Measurements from ENCODE around the gene SGPP1. TPM values are rescaled to one million over a fixed set of nuclear protein-coding genes. Genes with fewer than 3 reads are reported as not detected.

Gene SGPP1
- 21.0 and 22.5 TPM in 2 replicates for total RNA-seq

GRCh38 chr14:63727736-63728728 lies at the start of gene SGPP1:
Gene SGPP1 (minus strand): TSS chr14:63728065. CDS start chr14:63727944, 121 bp downstream.

GRCh38 chr14:63641473-63642228 lies 86.2 kb downstream of the SGPP1 start, which contains the start of gene WDR89:
Gene WDR89 (minus strand): TSS chr14:63641871. CDS start chr14:63599942, 41,929 bp downstream.

Other genes starting within 250 kb of the SGPP1 start
- 18.2 and 18.4 TPM in 2 replicates for gene PPP2R5E, start 184.7 kb downstream of the SGPP1 start, total RNA-seq
- gene WDR89, start 86.2 kb downstream of the SGPP1 start, total RNA-seq, result 7.5 and 8.2 TPM in 2 replicates
- 8.9 and 9.6 TPM in 2 replicates for gene SYNE2, start 124.9 kb upstream of the SGPP1 start, total RNA-seq